GM19463 (cell line): ENCODE measurements around the gene SRA1.

ENCODE experiments used
- ATAC-seq: cut with Tn5 transposase; IDR thresholded peaks from one replicate; pipeline ENCODE4 v1.9.1; 2021; ENCODE audit warnings: mild to moderate bottlenecking, moderate library complexity; ENCODE audit not compliant: unreplicated experiment

The SRA1 gene

DNA sequence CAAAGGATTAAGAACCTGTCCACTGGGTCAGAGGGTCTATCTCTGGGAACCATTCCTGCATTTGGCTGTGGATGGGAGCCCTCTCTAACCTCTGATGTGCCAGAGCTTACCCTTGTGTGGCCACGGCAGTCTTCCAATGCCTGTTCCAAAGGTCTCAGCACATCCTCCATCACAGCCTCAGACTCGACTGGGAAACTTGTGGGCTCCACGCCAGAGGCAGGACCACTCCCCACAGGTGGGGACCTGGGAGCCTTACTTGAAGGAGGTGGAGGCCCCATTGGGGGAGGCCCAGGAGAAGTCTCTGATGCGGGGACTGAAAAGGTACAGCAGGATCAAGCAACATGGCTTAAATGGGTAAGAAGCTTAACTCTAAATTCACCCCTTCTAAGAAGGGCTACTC is 5.4 kb downstream of the SRA1 start:
- no peak for ATAC-seq

DNA sequence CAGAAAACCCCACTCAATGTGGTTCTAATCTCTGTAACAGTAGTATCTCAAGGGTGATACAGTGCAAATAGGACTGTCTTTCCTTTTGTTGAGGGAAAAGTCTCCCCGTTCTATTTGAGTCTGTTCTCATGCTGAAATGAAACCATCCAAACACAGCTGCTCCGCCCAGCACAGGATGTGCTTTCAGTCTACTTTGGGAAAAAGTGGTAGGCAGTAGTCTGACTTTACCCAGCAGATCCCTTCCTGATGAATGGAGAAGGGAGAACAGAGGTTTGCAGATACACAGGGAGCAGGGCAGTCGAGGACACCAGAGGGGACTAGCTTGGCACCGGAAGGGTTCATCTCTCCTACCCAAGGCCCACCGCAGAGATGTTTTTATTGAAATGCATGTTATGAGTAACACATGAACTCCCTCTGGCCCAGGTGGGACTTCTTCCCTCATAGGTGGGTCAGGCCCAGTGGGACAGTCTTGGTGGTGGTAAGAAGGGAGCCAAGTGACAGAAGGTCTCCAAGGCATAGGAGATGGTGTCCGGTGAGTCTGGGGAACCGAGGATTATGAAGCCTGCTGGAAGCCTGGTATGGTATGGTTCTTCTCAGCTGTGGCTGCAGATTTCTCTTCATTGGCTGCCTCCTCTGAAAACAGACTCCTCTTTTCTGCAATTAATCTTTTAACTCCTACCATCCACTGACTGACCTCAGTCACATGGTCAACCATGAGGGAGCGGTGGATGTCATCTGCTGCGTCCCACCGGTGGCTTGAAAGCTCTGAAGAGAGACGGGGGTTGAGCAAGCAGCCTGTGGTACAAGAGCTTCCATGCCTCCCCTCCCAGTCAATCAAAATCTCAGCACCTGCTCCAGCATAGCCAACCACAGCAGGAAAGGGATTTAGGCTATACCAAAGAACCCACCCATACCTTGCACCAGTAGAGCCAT is 6.9 kb downstream of the SRA1 start:
- ATAC-seq, result no peak

DNA sequence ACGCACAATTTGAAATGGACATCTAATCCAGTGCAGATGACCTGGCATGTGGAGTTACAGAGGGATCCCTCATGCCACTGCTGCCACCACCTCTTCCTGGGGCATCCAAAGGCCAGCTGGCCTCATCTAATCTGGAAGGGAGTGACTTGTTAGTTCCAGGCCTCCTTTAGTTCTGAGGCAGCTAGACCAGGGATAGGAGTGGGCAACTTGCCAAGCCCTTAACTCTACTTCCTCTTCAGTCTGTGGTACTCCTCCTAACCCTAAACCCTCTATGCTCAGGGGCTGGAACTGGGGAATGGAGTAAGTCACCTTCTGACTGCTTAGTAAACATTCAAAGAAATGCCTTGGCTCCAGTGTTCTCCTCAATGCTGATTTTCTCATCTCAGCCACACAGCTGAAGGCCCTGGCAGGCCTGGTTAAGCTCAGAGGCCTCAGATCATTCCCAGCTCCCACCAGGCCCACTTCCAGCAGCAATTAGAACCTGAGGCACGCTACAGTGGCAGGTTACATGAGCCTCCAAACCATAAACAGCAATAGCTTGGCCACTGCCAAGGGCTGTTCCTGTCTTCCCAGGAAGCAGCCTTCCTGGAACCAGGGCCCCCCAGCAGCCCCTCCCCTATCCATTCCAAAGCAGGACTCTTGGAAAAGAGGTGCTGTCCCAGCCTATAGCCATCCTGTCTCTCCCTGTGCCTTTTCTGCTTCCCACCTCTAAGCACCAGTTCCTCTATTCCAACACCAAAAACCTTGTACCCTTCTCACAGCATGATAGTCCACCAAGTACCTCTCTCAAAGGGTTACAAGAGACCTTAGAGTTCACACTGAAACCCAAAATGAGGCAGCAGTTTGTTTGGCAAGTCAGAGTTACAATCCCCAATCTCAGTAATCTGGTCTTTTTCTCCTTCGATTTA is 7.8 kb downstream of the SRA1 start:
- ATAC-seq, result no peak

DNA sequence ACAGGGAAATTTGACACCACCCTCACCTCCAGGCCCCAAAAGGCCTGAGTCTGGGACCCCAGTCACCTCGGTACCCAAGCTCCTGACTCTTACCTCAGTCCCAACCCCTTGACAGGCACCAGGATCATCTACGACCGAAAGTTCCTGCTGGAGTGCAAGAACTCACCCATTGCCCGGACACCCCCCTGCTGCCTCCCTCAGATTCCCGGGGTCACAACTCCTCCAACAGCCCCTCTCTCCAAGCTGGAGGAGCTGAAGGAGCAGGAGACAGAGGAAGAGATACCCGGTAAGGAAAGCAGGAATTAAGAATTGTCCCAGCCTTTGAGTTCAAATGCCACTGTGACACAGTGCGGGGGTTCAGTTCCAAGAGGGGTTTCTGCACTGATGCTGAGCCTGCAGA is 8.5 kb downstream of the SRA1 start:
- ATAC-seq, result no peak

DNA sequence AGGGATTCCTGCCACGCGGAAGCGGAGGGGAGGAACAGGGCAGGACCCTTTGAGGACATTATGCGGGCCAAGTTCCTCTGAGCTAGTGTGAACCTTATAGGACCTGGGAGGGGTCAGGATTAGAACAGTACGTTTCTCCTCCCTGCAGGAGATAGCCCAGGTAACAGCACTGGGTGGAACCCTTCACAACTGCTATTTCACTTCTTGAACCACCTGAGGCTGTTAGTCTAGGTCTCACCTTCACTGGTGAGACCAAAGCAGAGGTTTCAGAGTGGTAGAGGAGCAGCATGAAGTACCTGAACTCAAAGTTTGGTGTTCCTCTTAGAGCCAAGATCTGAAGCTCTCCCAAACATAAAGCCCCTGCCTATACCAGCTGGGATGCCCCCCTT is 9.0 kb downstream of the SRA1 start:
- no peak for ATAC-seq

DNA sequence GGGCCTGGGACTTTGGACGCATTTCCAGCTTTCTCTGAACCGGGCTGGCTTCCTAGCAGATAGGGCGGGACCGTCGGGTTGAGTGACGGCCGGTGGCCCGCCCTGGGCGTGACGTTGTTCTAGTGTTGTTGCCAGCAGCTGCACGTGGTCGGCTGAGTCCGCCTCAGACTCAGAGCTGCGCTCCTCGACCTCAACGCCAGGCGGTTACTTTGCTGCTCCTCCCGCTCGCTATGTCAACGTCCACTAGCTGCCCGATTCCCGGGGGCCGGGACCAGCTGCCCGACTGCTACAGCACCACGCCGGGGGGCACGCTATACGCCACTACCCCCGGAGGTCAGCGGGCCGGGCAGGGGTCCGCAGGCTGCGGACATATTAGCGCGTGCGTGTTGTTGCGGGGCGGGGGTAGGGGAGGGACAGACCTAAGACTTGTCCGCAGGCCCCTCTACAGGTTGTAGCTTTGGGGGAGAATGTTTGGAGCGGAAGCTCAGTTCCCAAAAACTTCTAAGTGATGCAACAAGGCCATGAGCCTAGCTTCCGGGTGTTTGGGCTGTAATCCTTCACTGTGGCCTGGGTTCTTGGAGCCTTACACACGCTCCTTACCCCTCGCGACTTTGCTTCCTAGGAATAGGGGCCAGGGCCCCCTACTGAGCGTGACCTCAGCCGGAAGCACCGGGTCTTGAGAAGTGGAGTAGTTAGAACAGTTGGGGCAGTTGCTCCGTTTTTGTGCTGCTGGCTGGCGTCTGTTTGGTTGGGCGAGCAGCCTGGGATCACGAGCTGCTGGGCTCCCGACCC is 9.6 kb downstream of the SRA1 start, which contains the start of gene EIF4EBP3:
TSS of gene EIF4EBP3 (plus strand) at position 155 of the 792 bp plus-strand sequence. CDS start at position 231, 76 bp downstream.
- peak; percentile 100 for ATAC-seq

DNA sequence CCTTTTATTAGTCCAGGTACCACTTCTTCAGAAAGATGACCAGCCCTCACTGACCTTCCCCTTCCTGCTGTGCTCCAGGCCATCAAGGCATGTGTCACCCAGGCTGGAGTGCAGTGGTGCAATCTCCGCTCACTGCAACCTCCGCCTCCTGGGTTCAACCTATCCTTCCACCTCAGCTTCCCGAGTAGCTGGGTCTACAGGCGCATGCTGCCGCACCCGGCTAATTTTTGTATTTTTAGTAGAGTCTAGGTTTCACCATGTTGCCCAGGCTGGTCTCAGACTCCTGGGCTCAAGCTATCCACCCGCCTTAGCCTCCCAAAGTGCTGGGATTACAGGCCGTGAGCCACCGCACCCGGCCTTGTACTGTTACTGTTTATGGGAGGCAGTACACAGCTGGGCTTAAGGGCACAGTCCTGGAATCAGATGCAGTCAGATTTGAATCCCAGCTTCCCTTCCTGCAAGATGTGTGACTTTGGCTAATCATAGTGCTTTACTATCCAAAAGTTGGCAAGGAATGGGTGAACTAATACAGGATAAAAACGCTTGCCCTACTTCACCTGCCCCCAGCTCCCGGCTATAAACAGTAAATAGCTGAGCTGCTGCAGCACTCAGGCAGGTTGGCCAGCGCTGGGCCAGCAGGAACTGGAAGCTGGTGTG is 10.3 kb downstream of the SRA1 start:
- no peak for ATAC-seq

DNA sequence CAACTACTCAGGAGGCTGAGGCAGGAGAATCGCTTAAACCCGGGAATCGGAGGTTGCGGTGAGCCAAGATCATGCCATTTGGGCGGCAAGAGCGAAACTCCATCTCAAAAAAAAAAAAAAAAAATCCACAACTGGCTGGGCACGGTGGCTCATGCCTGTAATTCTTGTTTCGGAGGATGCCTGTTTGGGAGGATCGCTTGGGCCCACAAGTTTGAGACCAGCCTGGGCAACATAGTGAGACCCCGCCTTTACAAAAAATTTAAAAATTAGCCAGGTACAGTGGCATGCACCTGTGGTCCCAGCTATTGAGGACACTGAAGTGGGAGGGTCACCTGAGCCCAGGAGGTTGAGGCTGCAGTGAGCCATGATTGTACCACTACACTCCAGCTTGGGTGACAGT is 11.7 kb downstream of the SRA1 start:
- ATAC-seq, result no peak

DNA sequence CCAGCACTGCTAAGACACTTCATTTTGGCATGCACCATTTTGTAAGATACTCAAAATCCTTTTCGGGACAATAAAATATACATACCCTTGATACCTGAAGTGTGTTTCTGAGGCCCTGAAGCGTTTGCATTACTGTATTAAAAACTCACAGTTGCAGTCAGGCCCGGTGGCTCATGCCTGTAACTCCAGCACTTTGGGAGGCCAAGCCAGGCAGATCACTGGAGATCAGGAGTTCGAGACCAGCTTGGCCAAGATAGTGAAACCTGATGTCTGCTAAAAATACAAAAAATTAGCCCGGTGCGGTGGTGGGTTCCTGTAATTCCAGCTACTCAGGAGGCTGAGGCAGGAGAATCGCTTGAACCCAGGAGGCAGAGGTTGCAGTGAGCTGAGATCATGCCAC is 12.3 kb downstream of the SRA1 start:
- ATAC-seq, result no peak

DNA sequence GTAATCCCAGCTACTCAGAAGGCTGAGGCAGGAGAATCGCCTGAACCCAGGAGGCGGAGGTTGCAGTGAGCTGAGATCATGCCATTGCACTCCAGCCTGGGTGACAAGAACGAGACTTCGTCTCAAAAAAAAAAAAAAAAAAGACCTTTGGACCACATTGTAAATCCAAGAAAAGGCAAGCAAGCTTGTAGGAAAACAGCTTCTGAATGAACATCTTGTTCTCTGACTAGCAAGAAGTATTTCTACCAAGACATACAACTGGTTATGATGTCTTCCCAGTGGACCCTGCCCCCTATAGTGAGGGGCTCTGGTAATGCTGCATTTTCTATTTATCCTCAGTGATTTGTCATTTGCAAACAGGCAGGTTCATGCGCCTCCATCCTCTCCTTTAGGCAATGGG is 14.3 kb downstream of the SRA1 start:
- ATAC-seq, result no peak

DNA sequence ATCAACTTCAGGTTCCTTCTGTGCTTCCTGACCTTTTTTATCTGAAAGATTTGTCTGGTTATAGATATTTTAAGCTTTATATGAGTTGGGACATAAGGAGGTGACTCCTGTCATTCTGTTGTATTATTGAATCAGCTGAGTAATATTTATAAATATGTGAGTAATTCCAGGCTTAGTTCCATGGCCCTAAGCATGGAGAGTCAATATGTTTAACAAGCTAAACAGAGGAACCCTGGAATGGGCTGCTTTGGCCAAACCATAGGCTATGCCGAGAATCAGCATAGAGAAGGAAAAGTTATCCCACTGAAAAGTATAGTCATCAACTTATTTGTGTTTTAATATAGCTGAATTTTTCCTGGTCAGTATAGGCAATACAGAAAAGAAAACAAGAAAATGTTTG is 17.0 kb downstream of the SRA1 start:
- no peak for ATAC-seq

DNA sequence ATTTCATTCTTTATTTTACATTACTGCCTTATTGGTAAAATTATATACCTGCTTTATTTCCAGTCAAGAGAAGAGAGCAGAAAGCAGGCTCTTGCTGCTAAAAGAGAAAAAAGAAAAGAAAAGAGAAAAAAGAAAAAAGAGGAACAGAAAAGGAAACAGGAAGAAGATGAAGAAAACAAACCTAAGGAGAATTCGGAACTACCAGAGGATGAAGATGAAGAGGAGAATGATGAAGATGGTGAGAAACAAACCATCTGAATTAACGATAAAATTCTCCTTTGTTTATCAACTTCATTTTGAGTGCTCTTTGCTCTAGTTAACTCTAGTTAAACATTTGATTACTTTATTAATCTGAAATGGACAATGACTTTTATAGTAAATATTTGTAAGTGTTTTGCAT is 33.3 kb downstream of the SRA1 start:
- no peak for ATAC-seq

DNA sequence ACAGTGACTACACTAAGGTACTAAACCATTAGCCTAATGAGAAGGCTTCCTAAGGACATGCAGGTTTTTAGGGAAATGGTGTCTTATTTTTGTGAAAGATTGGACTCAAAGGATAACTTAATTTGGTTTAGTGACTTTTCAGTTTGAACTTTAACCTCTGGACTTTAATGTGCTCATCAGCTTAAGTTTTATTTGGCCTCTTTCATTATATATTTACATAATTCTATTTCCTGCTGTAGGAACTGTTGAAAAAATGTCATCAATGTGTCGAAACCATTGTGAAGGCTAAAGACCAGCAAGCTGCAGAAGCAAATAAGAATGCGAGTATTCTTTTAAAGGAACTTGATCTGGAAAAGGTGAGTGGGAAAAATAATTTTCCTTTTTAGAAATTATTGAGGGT is 44.1 kb downstream of the SRA1 start:
- no peak for ATAC-seq

DNA sequence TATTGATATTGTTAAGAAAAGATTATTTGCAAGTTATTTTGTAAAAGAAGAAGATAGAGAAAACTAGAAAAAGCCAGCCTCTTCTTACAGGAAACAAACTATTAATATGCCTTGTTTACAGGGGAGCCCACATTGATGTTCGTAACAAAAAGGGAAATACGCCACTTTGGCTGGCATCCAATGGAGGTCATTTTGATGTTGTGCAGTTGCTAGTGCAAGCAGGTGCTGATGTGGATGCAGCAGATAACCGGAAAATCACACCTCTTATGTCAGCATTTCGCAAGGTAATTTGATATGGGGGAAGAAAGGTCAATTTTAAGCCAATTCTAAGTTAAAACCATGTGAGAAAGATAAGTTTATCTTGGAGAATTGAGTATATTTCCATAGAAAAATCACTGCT is 47.4 kb downstream of the SRA1 start:
- no peak for ATAC-seq

DNA sequence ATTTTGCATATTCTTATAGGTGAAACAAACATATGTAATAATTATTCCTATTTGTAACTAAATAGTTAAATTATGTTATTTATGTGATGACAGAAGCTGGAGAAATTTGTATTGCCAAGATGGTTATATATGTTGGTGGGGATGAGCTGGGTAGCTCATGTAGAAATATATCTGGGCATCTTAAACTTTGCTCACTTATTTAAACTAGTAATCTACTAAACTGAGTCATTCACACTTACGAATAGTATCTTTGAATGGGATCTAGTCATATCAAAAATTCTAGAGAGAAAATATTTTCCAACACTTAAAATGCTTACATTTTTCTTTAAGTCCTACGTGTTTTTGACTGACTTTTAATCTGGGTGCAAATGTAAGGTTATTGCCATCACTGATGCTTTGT is 54.4 kb downstream of the SRA1 start:
- ATAC-seq, result no peak
